T47D (cell line): Measurements from ENCODE around the gene CSRNP3.

Source experiments
- DNase-seq, 2 experiments: peaks; one replicate each; pipeline versions ENCODE4 v3.0.0 to v3.0.0-alpha.2; 2011 to 2012; ENCODE audit warnings: low read depth in 1 of 2, low spot score in 1 of 2
- JUND ChIP-seq: IDR thresholded peaks from 2 replicates; pipeline ENCODE4 v1.6.1; 2012; ENCODE audit warnings: low read depth
- in situ Hi-C: cut with HindIII; loops from 2 replicates; pipeline ENCODE4 v1.10.0; 2016; ENCODE audit warnings: low sequenced_read_pairs, low pct_unique_long_range_greater_than_20kb

The CSRNP3 gene

DNA sequence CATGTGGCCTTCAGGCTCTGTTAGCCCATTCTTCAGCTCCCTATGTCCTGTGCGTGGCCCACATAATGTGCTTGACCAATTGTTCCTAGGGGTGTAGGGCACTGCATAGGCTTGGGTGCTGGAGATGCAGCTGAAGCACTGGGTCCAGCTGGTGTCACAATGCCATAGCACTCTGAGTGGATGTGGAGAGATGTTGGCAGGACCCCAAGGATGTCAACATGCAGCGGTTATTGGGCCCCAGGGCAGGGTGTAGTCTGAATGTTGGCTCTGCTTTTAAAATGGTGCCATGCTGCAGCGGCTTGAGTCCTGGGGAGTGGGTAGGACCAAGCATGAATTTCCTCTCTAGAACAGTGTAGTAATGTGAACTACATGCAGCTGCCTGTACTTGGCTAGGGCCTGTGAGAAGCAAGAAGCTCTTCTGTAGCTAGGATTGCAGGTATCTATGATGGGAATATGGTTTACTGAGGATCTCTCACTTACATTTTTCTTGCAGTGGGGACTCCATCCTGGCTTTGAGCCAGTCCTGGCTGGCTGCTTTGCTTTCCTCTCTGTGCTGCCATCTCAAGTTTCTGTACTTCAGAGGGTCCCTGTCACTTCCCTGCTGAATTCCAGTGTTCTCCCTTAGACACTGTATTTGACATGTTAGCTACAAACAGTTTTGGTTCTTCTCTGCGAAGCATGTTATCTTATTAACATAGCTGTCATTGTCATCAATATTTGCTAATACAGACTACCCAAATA is 148.4 kb downstream of the CSRNP3 start:
- TF ChIP-seq JUND = no peak
- DNase-seq = no peak
- in situ Hi-C loops = no loop called here

DNA sequence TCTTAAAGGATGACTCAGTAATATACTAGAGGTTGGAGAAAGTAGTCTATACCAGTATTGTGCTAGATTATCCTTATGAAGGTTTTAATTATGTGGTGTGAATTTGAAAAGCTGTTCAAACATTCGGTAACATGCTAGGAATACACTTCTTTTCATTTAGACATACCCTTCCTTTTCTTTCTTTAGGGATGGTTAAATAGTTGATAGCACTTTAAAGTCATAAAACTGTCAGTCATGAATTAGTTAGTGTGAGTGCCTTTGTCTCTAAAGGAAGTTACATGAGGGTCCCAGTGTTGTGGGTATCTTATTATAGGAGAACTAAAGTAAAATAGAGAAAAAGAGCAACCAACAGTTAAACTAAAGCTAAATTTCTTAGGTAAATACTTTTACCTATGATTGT is 149.3 kb downstream of the CSRNP3 start:
- DNase-seq = no peak
- in situ Hi-C loops = no loop called here
- TF ChIP-seq JUND = no peak

DNA sequence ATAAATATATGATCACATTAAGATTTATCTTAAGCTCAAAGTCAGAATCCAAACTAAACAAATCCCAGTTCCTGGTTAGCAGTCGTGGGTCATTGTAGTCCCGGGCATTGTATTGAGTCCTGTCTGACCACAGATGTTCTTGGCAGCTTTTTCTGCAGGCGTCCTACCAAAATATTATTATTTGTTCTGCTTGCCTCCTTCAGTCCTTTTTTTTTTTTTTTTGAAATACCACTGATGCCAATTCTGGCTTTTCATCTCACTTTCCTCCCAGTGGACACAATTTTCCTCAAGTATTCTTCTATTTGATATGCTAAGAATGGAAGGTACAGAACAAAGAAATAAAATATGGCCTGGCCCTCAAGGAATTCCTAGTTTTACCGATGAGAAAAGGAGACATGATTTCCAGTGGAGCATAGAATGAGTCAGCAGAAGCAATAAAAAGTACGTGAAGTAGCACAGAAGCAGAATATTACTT is 151.6 kb downstream of the CSRNP3 start:
- no peak for TF ChIP-seq JUND
- in situ Hi-C loops = no loop called here
- DNase-seq = no peak

DNA sequence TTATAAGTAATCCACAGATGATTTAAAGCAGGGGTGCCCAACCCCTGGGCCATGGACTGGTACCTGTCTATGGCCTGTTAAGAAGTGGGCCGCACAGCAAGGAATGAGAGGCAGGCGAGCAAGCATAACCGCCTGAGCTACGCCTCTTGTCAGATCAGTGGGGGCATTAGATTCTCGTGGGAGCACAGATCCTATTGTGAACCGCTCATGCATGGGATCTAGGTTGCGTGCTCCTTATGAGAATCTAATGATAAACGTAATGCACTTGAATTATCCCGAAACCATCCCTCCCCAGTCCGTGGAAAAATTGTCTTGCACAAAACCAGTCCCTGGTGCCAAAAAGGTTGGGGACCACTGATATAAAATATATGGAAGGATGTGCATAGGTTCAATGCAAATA is 153.7 kb downstream of the CSRNP3 start:
- in situ Hi-C loops = no loop called here
- TF ChIP-seq JUND = no peak
- DNase-seq = no peak

DNA sequence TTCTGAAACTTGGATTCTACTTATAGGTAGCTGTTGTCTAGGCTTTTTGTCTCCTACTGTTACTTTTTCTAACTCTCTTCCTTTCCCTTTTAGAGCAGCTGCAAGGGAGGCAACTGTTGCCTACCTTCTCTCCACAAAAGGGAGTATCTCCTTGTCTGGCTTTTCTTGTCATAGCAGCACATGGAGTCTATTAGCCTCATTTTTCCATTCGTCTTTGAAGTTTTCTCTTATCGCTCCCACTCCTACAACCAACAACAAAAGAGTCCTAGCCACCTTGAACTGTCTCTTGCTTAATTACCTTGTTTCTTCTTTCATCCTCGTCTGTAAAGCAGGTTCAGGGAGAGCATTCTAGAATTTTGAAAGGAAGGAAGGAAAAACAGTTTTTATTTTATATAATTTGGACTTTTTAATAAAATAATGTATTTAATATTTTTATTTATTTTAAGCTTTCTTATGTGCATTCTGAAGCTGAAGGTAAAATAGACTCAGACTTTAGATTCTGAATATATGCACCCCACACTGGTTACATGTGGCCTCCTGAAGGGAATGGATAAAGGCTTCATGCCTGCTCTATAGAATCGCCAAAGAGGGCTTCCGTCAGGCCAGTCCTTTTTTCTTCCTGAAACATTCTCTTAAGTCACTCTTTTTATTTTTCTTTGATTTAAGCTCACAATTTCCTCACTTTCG is 154.4 kb downstream of the CSRNP3 start:
- no peak for DNase-seq
- in situ Hi-C loops = no loop called here
- TF ChIP-seq JUND = no peak

DNA sequence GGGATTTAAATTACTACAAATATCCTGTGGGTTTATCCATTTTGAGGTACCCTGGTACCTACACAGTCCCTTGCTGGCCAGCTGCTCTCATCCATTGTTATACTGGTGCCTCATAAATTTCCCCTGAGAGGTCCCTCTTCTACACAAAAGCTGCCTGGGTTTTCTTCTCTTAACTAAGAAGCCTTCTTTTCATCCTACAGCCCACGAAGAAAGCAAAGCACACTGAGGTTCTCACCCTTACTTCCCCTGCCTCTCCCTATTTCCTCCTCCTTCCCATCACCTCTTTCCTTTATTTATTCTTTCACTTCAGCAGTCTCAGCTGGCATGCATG is 154.9 kb downstream of the CSRNP3 start:
- TF ChIP-seq JUND = no peak
- in situ Hi-C loops = no loop called here
- DNase-seq = no peak

DNA sequence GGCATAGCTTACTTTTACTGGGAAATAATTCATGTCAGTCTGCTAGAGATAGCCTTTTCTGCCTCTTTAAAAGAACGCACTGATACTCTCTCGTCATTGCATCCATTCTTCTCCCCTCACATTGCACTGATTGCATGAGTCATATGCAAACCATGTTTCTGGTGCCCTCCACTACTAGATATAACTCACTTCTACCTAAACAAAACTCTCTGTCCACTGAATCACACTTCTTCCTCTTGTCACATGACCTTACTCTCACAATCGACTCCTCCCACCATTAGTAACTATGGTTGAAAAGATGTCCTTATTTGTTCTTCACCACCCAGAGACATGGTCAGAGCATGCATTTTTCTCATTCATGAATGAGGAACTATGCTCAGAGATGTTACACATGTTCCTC is 158.0 kb downstream of the CSRNP3 start:
- no peak for TF ChIP-seq JUND
- no peak for DNase-seq
- in situ Hi-C loops = no loop called here

DNA sequence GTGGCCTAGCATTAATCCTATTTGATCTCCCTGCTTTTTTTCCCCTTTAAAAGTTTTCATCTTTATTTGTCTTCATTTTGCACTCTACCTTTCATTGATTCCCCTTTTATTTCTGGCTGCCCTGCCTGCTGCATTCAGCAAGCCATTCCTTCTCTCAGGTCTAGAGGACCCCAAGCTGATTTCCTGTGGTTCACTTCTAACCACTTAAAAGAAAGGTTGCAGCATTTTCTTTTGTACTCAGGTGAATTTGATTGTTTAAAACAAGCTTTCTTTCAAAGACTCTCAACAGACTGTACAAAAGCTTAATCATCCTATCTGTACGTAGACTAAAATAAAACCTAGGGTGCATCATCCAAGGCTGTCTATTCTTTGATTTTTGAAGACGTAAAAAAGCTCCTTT is 160.3 kb downstream of the CSRNP3 start:
- in situ Hi-C loops = no loop called here
- no peak for TF ChIP-seq JUND

DNA sequence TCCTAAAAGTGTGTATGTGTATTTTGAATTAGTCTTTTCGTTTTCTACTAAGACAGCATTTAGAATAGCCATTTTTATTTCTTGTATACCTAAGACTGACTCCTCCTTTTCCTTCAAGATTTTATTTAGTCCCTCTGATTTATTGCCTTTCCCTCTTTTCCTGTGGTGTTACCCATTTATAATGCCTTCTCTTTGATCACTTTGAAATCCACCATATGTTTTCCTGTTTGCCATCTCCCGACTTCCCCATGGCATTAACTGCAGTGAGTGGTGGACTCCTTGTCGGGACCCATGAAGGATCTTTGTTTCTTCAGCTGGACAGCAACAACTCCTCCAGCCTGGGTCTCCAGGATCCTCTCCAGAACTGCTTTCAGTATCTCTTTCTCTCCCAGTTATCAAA is 160.7 kb downstream of the CSRNP3 start:
- in situ Hi-C loops = no loop called here
- no peak for DNase-seq
- TF ChIP-seq JUND = no peak

More for the DNA sequence above, 160.3 kb downstream of the CSRNP3 start:
- DNase-seq = no peak

DNA sequence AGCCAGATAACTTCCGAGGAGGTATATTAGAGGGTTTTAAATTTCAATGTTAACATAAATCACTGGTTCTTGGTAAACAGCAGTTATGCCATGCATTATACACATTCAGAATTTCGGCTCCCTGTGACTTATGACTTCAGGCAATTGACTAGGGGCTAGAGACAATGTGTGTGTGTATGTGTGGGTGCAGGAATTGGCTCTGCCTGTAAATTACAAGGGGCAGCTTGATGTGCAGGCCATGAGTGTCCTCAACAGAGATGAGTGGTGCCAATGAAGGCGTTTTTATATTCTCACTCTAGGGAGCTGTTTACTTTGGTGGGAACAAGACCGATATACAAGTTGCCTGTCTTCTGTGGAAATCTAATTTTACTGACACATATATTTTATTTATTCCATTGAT is 161.6 kb downstream of the CSRNP3 start:
- no peak for TF ChIP-seq JUND
- no peak for DNase-seq
- in situ Hi-C loops = no loop called here

DNA sequence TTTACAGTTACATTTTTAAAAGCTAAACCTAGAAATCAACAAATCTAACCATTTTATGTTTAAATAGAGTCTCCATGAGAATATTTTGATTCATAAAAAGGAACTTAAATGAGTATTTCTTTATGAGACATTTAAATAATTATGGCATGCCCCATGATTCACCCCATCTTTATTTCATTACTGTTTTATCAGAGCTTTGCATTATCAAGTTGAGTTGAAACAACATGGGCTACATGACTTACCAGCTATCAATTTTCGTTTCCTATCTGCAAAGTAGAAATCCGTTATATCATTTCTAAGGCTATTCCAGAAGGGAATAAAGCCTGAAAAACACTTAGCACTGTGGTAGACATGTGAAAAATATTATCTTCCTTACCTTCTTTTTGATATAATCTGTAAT is 163.1 kb downstream of the CSRNP3 start:
- TF ChIP-seq JUND = no peak
- DNase-seq = no peak
- in situ Hi-C loops = no loop called here

DNA sequence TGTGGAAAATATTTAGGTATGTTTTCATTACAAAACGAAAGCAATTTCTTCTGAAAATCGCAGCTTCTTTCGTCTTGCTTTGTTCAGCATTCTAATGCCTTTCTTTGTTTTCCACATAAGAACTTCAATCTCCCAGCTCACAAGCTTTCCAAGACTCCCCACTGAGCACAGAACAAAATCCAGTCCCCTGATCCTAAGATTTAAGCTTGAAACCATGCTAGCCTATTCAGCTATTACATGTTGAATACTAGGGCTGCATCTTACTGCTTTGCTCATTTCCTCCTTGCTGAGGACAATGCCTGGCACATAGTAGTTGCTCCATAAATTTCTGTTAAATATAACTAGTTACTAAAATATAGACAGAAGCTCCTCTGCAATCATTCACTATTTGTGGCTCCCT is 163.9 kb downstream of the CSRNP3 start:
- DNase-seq = no peak
- in situ Hi-C loops = no loop called here
- no peak for TF ChIP-seq JUND

DNA sequence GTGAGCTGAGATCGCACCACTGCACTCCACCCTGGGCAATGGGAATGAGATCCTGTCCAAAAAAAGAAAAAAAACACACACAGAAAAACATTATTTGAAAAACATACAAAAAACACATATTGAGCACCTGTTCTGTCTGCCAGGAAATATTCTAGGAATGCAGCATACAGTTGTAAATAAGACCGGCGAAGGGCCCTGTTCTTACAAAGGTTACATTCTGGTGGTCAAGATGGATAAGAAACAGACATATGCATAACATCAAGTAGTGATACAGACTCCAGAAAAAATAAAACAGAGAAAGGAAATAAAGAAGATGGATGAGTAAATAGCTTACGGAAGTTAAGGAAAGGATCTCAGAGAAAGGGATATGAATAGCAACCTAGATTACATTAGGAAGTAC is 164.8 kb downstream of the CSRNP3 start:
- in situ Hi-C loops = no loop called here
- no peak for DNase-seq
- no peak for TF ChIP-seq JUND

DNA sequence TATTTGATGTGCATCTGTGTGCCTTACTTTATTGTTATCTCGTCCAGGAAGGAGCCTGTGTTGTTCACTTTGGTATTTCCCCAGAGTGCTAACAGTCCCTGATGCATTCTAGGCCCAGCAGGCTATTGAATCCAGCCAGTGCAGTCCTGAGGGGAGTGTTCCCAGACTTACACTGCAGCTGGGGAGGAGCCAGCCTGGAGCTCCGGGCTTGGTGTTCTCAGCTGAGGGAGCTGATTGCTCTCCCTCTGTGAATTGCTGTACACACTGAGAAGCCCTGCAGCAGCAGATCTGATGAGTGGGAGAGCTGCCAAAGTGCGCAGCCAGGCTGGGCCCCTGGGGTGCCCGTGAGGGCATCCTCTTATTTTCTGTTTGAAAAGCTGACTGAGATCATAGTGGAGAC is 165.4 kb downstream of the CSRNP3 start:
- in situ Hi-C loops = no loop called here
- no peak for TF ChIP-seq JUND
- DNase-seq = peak in 1 of 2 experiments; percentile 7
